ENCODE results near the gene ZNF433.

The ZNF433 gene

GRCh38 chr19:11987405-11988281, 47.8 kb downstream of the ZNF433 start:
- DNase-seq: peak; percentile 78

GRCh38 chr19:11986754-11987153, 48.7 kb downstream of the ZNF433 start:
- DNase-seq: no peak

GRCh38 chr19:11984986-11985385, 50.5 kb downstream of the ZNF433 start:
- no peak for DNase-seq

- no peak for DNase-seq
Measured at GRCh38 chr19:11982526-11982925, 53.0 kb downstream of the ZNF433 start.

- no peak for DNase-seq
Measured at GRCh38 chr19:11979527-11979926, 56.0 kb downstream of the ZNF433 start.

GRCh38 chr19:11978492-11979100, 56.9 kb downstream of the ZNF433 start:
- DNase-seq: no peak

- DNase-seq: no peak
Measured at GRCh38 chr19:11973019-11973810, 62.3 kb downstream of the ZNF433 start.

- no peak for DNase-seq
Measured at GRCh38 chr19:11971041-11971440, 64.4 kb downstream of the ZNF433 start.

- DNase-seq: no peak
Measured at GRCh38 chr19:11970174-11970573, 65.3 kb downstream of the ZNF433 start.

- peak; percentile 86 for DNase-seq
Measured at GRCh38 chr19:11964858-11965645, 70.4 kb downstream of the ZNF433 start, which contains the start of gene ZNF763. ZNF763 (plus strand) TSS chr19:11965040; CDS start chr19:11965209, 169 bp downstream.
